AG04449 (cell line): Measurements from ENCODE around the gene ARHGAP18.

Experiments
- CTCF ChIA-PET: fragments of 350-600 bp; formaldehyde crosslinking; extraction: SDS; loops from one replicate; lab custom pipeline; 2021; ENCODE audit warnings: antibody characterized with exemption; lab: Yijun Ruan, JAX
- POLR2A ChIA-PET: fragments of 400-600, 350-600 bp; formaldehyde crosslinking; extraction: SDS; loops from one replicate; lab custom pipeline; 2020; ENCODE audit warnings: antibody characterized with exemption, inconsistent platforms; lab: Yijun Ruan, JAX
- DNase-seq: peaks from one replicate; pipeline ENCODE4 v3.0.0-alpha.2; 2010; ENCODE audit warnings: low read depth, low spot score
- H3K4me3 ChIP-seq: 2 replicates; pipeline ENCODE4 v1.5.1; 2011; ENCODE audit warnings: low read depth, mild to moderate bottlenecking, control low read depth, low read length
- CTCF ChIP-seq: IDR thresholded peaks from one replicate; pipeline ENCODE4 v1.5.1; 2011; ENCODE audit warnings: mild to moderate bottlenecking, moderate library complexity, low read length, control low read depth, inconsistent platforms; ENCODE audit not compliant: insufficient read depth; ENCODE audit errors: missing control alignments

ARHGAP18 gene

GRCh38 chr6:129604321-129604720 is 105.7 kb downstream of the ARHGAP18 start:
- no peak for DNase-seq
- no peak overlapping the region for H3K4me3 ChIP-seq
- CTCF ChIA-PET, result interaction anchor here (0.7 to 1.7 kb wide), 7 partner anchors 14 to 417 kb away, joined by 3 to 6 read pairs (median 4); no protein-coding TSS in a partner anchor
- no peak for TF ChIP-seq CTCF
- POLR2A ChIA-PET, result no interaction called here

- TF ChIP-seq CTCF, result no peak
- POLR2A ChIA-PET, result no interaction called here
- no peak for DNase-seq
- no peak overlapping the region for H3K4me3 ChIP-seq
- CTCF ChIA-PET, result interaction anchor here (0.7 to 1.5 kb wide), 6 partner anchors 9 to 418 kb away, joined by 3 to 6 read pairs (median 4); no protein-coding TSS in a partner anchor
Observed at GRCh38 chr6:129603741-129604140, 106.2 kb downstream of the ARHGAP18 start.

GRCh38 chr6:129601323-129601722 is 108.7 kb downstream of the ARHGAP18 start:
- POLR2A ChIA-PET, result no interaction called here
- H3K4me3 ChIP-seq, result no peak overlapping the region
- no peak for DNase-seq
- TF ChIP-seq CTCF, result no peak
- CTCF ChIA-PET, result interaction anchor here (0.9 to 7.1 kb wide), 4 partner anchors 40 to 175 kb away, joined by 3 to 97 read pairs (median 43); no protein-coding TSS in a partner anchor

GRCh38 chr6:129599467-129599866 is 110.5 kb downstream of the ARHGAP18 start:
- DNase-seq, result no peak
- no peak for TF ChIP-seq CTCF
- CTCF ChIA-PET, result interaction anchor here (0.6 to 7.1 kb wide), 23 partner anchors 11 to 422 kb away, joined by 3 to 97 read pairs (median 5); partner anchors contain the start of gene ARHGAP18
- no peak overlapping the region for H3K4me3 ChIP-seq
- POLR2A ChIA-PET, result no interaction called here

- DNase-seq, result peak; percentile 16
- peak; percentile 50 for TF ChIP-seq CTCF
- POLR2A ChIA-PET, result no interaction called here
- H3K4me3 ChIP-seq, result no peak overlapping the region
- CTCF ChIA-PET, result interaction anchor here (0.5 to 7.1 kb wide), 87 partner anchors 8 to 440 kb away, joined by 3 to 97 read pairs (median 4); partner anchors contain the start of genes ARHGAP18 and L3MBTL3
Observed at GRCh38 chr6:129598244-129599187, 111.5 kb downstream of the ARHGAP18 start.
